Vagina (tissue), 2 donors: ENCODE data around the gene SLC12A9.

Experiments
- CTCF ChIP-seq, 3 experiments: fragments of 450-650 bp in 2 of 3; fragments of 200-600 bp in 1 of 3; sonication (generic) in 1 of 3; IDR thresholded peaks; one replicate each; pipeline ENCODE4 v1.5.1; 2017 to 2019; ENCODE audit warnings: antibody characterized with exemption in 3 of 3, mild to moderate bottlenecking in 2 of 3, moderate library complexity in 2 of 3
- POLR2A ChIP-seq, 2 donors: fragments of 450-650 bp; IDR thresholded peaks; one replicate each; pipeline ENCODE4 v1.6.1; 2017; ENCODE audit warnings: antibody characterized with exemption in 2 of 2, mild to moderate bottlenecking in 2 of 2, moderate library complexity in 2 of 2
- POLR2AphosphoS5 ChIP-seq, 2 donors: sonication (generic); formaldehyde crosslinking; IDR thresholded peaks; one replicate each; pipeline ENCODE4 v1.9.0; 2017; ENCODE audit warnings: antibody characterized with exemption in 2 of 2, mild to moderate bottlenecking in 2 of 2, low read depth in 1 of 2; ENCODE audit not compliant: insufficient read depth in 1 of 2

- TF ChIP-seq POLR2A (IDR thresholded peaks at IDR 0.05) (no peak), CTCF (IDR thresholded peaks at IDR 0.05) (no peak), POLR2AphosphoS5 (IDR thresholded peaks at IDR 0.05; ENCODE audit: insufficient read depth in 1 of 2, low read depth in 1 of 2) (no peak)
These were observed 15.4 kb downstream of the SLC12A9 start for GRCh38 chr7:100867776-100868485.
